ENCODE data around the gene GPR35. TPM values are rescaled to one million over a fixed set of nuclear protein-coding genes. Genes with fewer than 3 reads are reported as not detected.
"Not testable (repeated sequence)": the region's sequence is repeated elsewhere in the genome, so short reads cannot be mapped to it uniquely, and the experiment has no call there.

Gene GPR35
- total RNA-seq, 1 donor from 2014 or later: 4.7 TPM

DNA sequence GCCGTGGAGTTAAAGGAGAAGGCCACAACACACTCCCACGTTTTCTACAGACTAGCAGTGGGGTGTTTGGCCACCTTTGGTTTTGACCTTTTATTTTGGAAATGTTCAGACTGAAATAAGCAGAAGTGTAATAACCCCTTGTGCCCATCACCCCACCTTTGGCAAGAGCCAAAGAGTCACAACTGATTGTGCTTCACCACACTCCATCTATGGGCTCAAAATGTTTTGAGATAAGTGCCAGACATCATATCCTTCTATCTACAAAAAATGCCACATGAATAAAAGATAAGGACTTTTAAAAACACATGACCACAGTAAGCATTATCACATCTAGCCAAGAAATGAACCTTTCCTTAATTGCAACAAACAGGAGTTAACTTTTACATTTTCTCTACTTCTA lies 9.9 kb upstream of the GPR35 start:
- Histone ChIP-seq H3K9me3 (no peaks in the 10 kb centered on the region), H3K27me3 (ENCODE audit: low read depth) (no peaks in the 10 kb centered on the region), H3K4me3 (no peak overlapping the region), H3K4me1 (peaks cover 22% of the 10 kb centered on the region), H3K36me3 (no peaks in the 10 kb centered on the region), H3K27ac (no peak overlapping the region)
- intact Hi-C loops (cut with DNase I): no loop called here
- no peak for ATAC-seq
- DNase-seq: no peak
- TF ChIP-seq, protein P1, sequence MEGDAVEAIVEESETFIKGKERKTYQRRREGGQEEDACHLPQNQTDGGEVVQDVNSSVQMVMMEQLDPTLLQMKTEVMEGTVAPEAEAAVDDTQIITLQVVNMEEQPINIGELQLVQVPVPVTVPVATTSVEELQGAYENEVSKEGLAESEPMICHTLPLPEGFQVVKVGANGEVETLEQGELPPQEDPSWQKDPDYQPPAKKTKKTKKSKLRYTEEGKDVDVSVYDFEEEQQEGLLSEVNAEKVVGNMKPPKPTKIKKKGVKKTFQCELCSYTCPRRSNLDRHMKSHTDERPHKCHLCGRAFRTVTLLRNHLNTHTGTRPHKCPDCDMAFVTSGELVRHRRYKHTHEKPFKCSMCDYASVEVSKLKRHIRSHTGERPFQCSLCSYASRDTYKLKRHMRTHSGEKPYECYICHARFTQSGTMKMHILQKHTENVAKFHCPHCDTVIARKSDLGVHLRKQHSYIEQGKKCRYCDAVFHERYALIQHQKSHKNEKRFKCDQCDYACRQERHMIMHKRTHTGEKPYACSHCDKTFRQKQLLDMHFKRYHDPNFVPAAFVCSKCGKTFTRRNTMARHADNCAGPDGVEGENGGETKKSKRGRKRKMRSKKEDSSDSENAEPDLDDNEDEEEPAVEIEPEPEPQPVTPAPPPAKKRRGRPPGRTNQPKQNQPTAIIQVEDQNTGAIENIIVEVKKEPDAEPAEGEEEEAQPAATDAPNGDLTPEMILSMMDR (IDR thresholded peaks at IDR 0.05): no peak

DNA sequence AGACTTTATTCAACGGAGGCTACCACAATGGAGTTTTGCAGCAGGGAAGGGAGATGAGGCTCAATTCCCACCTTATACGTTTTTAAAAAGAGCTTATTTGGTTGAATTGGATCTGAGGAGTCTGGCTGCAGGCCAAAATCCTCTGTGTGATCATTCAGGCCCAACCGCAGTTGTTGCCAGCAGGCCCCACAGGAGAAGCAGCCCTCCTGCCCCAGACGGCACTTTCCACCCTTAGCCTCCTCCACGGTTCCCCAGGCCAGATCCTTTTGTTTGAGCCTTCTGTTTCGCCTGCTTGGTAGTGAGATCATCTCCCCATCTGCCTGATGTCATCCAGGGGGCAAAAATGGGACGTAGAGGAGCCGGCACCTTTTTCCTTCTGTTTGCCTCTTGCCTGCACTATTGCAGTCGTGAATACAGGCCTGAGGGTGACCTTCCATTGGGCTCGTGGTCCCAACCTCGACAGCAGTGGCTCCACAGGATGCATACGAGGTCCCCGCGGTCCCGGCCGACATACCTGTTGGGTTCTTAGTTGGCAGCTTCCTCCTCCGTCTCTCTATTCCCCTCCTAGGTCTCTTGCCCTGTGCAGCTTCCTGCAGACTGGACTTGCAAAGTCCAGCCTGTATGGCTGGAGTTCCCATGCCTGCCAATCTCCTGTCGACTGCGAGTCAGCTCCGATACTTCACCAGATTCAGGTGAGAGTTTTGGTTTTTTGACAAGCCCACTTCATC lies 9.3 kb upstream of the GPR35 start:
- DNase-seq: peak; percentile 42
- no peak for ATAC-seq
- Histone ChIP-seq H3K9me3 (no peaks in the 10 kb centered on the region), H3K4me3 (no peak overlapping the region), H3K36me3 (no peaks in the 10 kb centered on the region), H3K27ac (no peak overlapping the region), H3K4me1 (peaks cover 28% of the 10 kb centered on the region), H3K27me3 (ENCODE audit: low read depth) (no peaks in the 10 kb centered on the region)
- TF ChIP-seq, protein P1 (IDR thresholded peaks at IDR 0.05): no peak
- intact Hi-C loops (cut with DNase I): no loop called here

DNA sequence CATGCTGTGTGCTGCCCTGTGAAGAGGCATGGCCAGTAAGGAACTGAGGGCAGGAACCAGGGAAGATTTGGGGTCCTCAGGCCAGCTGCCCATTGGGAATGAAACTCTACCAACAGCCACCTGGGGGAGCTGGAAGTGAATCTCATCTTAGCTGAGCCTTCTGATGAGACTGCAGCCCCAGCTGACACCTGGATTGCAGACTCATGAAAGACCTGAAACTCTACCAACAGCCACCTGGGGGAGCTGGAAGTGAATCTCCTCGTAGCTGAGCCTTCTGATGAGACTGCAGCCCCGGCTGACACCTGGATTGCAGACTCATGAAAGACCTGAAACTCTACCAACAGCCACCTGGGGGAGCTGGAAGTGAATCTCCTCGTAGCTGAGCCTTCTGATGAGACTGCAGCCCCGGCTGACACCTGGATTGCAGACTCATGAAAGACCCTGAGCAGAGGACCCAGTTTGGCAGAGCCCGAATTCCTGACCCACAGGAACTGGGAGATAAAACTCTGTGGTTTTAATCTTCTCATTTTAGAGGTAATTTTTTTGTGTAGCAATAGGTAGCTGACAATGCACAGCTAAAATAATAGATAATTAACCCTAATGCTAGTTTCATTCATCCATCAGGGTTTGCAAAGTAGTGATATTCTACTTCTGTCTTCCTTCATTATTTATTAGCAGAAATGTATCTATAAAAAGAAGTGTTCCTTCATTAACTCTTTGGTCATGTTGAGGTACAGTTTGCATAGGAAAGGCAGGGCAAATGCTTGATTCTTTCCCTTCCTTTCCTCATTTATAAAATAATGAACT lies 8.2 kb upstream of the GPR35 start:
- H3K9me3 ChIP-seq; intact Hi-C loops (cut with DNase I); ATAC-seq; H3K27me3 ChIP-seq (ENCODE audit: low read depth); H3K27ac ChIP-seq; H3K36me3 ChIP-seq; DNase-seq; H3K4me3 ChIP-seq: not testable (repeated sequence)
- peaks cover 30% of the 10 kb centered on the region for H3K4me1 ChIP-seq

DNA sequence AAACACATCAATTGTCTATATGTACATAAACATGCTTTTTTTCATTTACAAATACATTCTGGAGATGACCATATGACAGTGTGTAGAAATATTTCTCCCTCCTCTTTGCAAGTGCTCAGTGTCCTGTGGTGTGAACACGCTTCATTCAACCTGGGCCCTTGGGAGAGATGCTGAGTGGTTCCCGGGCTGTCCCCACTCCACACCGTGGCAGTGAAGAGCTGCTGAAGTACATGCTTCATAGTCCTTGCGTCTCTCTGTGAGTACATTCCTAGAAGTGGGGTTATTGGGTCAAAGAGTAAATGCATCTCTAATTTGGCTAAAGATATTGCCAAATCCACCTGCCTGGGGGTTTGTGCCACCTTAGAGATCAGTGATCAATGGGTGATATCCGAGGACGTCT lies 6.5 kb upstream of the GPR35 start:
- TF ChIP-seq, protein P1 (IDR thresholded peaks at IDR 0.05): no peak
- no peaks in the 10 kb centered on the region for H3K27me3 ChIP-seq (ENCODE audit: low read depth)
- no peaks in the 10 kb centered on the region for H3K9me3 ChIP-seq
- no peak overlapping the region for H3K27ac ChIP-seq
- ATAC-seq: peak; percentile 68 to 87
- no peaks in the 10 kb centered on the region for H3K36me3 ChIP-seq
- intact Hi-C loops (cut with DNase I): no loop called here
- H3K4me3 ChIP-seq: no peak overlapping the region
- peaks cover 22% of the 10 kb centered on the region for H3K4me1 ChIP-seq
- peak; percentile 51 for DNase-seq

DNA sequence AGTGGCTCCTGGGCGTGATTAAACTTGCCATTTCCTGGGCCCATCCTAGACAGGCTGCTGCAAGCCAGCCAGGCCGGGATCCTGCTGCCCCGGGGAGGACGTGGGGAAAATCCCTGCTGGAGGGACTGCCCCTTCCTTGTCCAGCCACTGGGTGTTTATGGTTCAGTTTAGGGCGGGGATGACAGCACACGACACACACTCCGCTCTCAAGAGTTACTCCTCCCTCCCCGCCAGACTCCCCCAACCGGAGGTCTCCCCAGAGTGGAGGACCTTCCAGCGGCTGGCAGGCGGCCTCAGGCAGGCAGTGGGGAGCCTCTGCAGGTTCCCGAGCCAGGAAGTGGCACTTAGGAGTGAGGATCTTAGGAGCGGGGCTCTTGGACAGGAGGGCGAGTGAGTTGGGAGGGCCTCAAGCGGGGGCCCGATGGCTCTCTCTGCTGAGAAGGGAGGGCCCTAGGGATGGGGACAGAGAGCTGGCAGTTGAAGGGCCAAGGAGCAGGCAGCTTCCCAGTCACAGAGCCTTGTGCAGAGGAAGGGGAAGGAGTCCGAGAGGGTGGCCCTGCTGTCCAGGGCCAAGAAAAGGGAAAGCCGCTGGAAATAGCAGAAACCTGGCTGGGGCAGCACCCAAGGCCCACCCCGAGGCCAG lies 5.7 kb upstream of the GPR35 start:
- Histone ChIP-seq H3K27me3 (ENCODE audit: low read depth) (no peaks in the 10 kb centered on the region), H3K27ac (no peak overlapping the region), H3K36me3 (no peaks in the 10 kb centered on the region), H3K9me3 (no peaks in the 10 kb centered on the region), H3K4me3 (no peak overlapping the region), H3K4me1 (peaks cover 27% of the 10 kb centered on the region)
- TF ChIP-seq, protein P1 (IDR thresholded peaks at IDR 0.05): no peak
- intact Hi-C loops (cut with DNase I): no loop called here
- DNase-seq (peak; percentile 49), ATAC-seq (peak; percentile 57 to 72)

Measured in lower lobe of right lung (tissue), 2 donors.